GM12878 (cell line): ENCODE results near the gene ODR4. TPM values are rescaled to one million over a fixed set of nuclear protein-coding genes. Genes with fewer than 3 reads are reported as not detected.

Experiments used
- ATAC-seq: fragments of 200-7000 bp; cut with Tn5 transposase; 3 replicates; pipeline ENCODE4 v1.9.1; 2020; ENCODE audit warnings: mild to moderate bottlenecking, moderate library complexity
- BruUV-seq: library from RNA; stranded (reverse); fragments of 400-500 nt; replicated peaks from 2 replicates; lab custom pipeline; 2021; lab: Mats Ljungman, UMichigan
- CTCF ChIA-PET: fragments of 300-600 bp; sonication (Branson Sonifier 250); formaldehyde crosslinking; extraction: SDS; loops from one replicate; lab custom pipeline; 2021; ENCODE audit warnings: inconsistent platforms; lab: Yijun Ruan, JAX
- POLR2A ChIA-PET: fragments of 350-600 bp; formaldehyde crosslinking; extraction: SDS; loops from one replicate; lab custom pipeline; 2021; ENCODE audit warnings: inconsistent platforms; lab: Charles Lee
- RAD21 ChIA-PET: fragments of 300-600 bp; sonication (Branson Sonifier 250); formaldehyde crosslinking; loops from one replicate; lab custom pipeline; 2023; ENCODE audit warnings: antibody characterized with exemption; ENCODE audit not compliant: unreplicated experiment; lab: Charles Lee
- SMC1A ChIA-PET: fragments of 300-600 bp; sonication (Branson Sonifier 250); formaldehyde crosslinking; loops from one replicate; lab custom pipeline; 2023; ENCODE audit not compliant: unreplicated experiment, uncharacterized antibody; lab: Charles Lee
- DNase-seq: peaks from one replicate; pipeline ENCODE4 v3.0.0-alpha.2; 2011; ENCODE audit warnings: low read depth, low spot score
- FAIRE-seq: peaks from 3 replicates; lab custom pipeline; 2011; peaks lifted over from hg19 to GRCh38; lab: Jason Lieb, UNC
- H2AFZ ChIP-seq: 2 replicates; pipeline ENCODE4 v1.6.0; 2011; ENCODE audit warnings: low read depth, low read length, control low read depth; ENCODE audit not compliant: control insufficient read depth
- H3K27ac ChIP-seq: 2 replicates; pipeline ENCODE4 v1.5.1; 2011; ENCODE audit warnings: control low read depth; ENCODE audit not compliant: control insufficient read depth, insufficient read depth
- H3K27me3 ChIP-seq, 2 experiments: replicated peaks in 1 of 2; 2 replicates each; pipeline versions ENCODE4 v1.6.0 to v1.6.1; 2011; ENCODE audit warnings: low read length in 1 of 2; ENCODE audit not compliant: control insufficient read depth in 2 of 2, insufficient read depth in 2 of 2
- H3K36me3 ChIP-seq, 2 experiments: 2 replicates each; pipeline ENCODE4 v1.5.1; 2011; ENCODE audit warnings: low read length in 1 of 2; ENCODE audit not compliant: control insufficient read depth in 2 of 2, insufficient read depth in 2 of 2
- H3K4me1 ChIP-seq: 2 replicates; pipeline ENCODE4 v1.6.1; 2011; ENCODE audit warnings: mild to moderate bottlenecking, low read length, moderate library complexity, mixed read lengths; ENCODE audit not compliant: control insufficient read depth, insufficient read depth
- H3K4me2 ChIP-seq: 2 replicates; pipeline ENCODE4 v1.6.0; 2011; ENCODE audit warnings: control low read depth; ENCODE audit not compliant: control insufficient read depth, insufficient read depth
- H3K4me3 ChIP-seq: fragments of 200-600 bp; sonication (generic); 2 replicates; pipeline ENCODE4 v1.5.1; 2016
- H3K79me2 ChIP-seq: 2 replicates; pipeline ENCODE4 v1.6.0; 2011; ENCODE audit warnings: low read length; ENCODE audit not compliant: control insufficient read depth, insufficient read depth
- H3K9ac ChIP-seq: 2 replicates; pipeline ENCODE4 v1.8.0; 2011; ENCODE audit warnings: low read length, control low read depth, mixed read lengths; ENCODE audit not compliant: control insufficient read depth, insufficient read depth
- H3K9me3 ChIP-seq: replicated peaks from 3 replicates; pipeline ENCODE4 v1.5.1; 2011; ENCODE audit warnings: mild to moderate bottlenecking, low read length; ENCODE audit not compliant: control insufficient read depth, insufficient read depth
- H4K20me1 ChIP-seq: 2 replicates; pipeline ENCODE4 v1.6.0; 2011; ENCODE audit not compliant: control insufficient read depth, insufficient read depth
- BACH1 ChIP-seq: fragments of 450-650 bp; IDR thresholded peaks from 2 replicates; pipeline ENCODE4 v1.6.1; 2017; ENCODE audit warnings: mild to moderate bottlenecking, borderline replicate concordance
- BHLHE40 ChIP-seq, 2 experiments: fragments of 450-650 bp in 1 of 2; IDR thresholded peaks; 2 replicates each; pipeline ENCODE4 v1.6.1; 2011 to 2017; ENCODE audit warnings: low read depth in 2 of 2, borderline replicate concordance in 1 of 2, improper control_type of control experiment in 1 of 2, low read length in 1 of 2, mild to moderate bottlenecking in 1 of 2
- CBFB ChIP-seq: IDR thresholded peaks from 2 replicates; pipeline ENCODE4 v1.6.1; 2016; ENCODE audit warnings: antibody characterized with exemption, low read depth
- CREM ChIP-seq: IDR thresholded peaks from 2 replicates; pipeline ENCODE4 v1.6.1; 2014; ENCODE audit warnings: antibody characterized with exemption, low read depth
- EGR1 ChIP-seq, 2 experiments: IDR thresholded peaks; 1 replicate in 1 of 2; 2 replicates in 1 of 2; pipeline ENCODE4 v1.6.1; 2011 to 2012; ENCODE audit warnings: low read depth in 2 of 2, low read length in 2 of 2, borderline replicate concordance in 1 of 2, mild to moderate bottlenecking in 1 of 2, moderate library complexity in 1 of 2
- EZH2 ChIP-seq: IDR thresholded peaks from 2 replicates; pipeline ENCODE4 v1.6.1; 2012; ENCODE audit warnings: low read depth, mild to moderate bottlenecking, control low read depth, inconsistent platforms, low read length, borderline replicate concordance; ENCODE audit not compliant: control insufficient read depth
- FOS ChIP-seq: IDR thresholded peaks from 3 replicates; pipeline ENCODE4 v1.6.1; 2011; ENCODE audit warnings: borderline replicate concordance; ENCODE audit not compliant: insufficient read length; ENCODE audit errors: extremely low read depth
- KLF5 ChIP-seq: fragments of 450-650 bp; IDR thresholded peaks from 2 replicates; pipeline ENCODE4 v1.6.1; 2014; ENCODE audit warnings: mild to moderate bottlenecking; ENCODE audit not compliant: partially characterized antibody
- NFYA ChIP-seq: IDR thresholded peaks from 2 replicates; pipeline ENCODE4 v1.6.1; 2011; ENCODE audit warnings: low read depth, mild to moderate bottlenecking, low read length, improper control_type of control experiment, borderline replicate concordance
- RCOR1 ChIP-seq: conservative IDR thresholded peaks from 2 replicates; pipeline ENCODE4 v1.6.1; 2012; ENCODE audit warnings: low read depth, low read length, improper control_type of control experiment
- RELA ChIP-seq: fragments of 450-650 bp; IDR thresholded peaks from 2 replicates; pipeline ENCODE4 v1.8.0; 2014; ENCODE audit warnings: borderline replicate concordance; ENCODE audit not compliant: partially characterized antibody
- TCF7 ChIP-seq: IDR thresholded peaks from 2 replicates; pipeline ENCODE4 v1.6.1; 2014; ENCODE audit warnings: antibody characterized with exemption, borderline replicate concordance
- ZZZ3 ChIP-seq: IDR thresholded peaks from 2 replicates; pipeline ENCODE4 v1.6.1; 2011; ENCODE audit warnings: low read depth; ENCODE audit not compliant: control insufficient read depth, insufficient read length
- WGBS: methylation state at CpG from one replicate; pipeline ENCODE4 v1.1.6; 2016; ENCODE audit warnings: low lambda C conversion rate; ENCODE audit not compliant: insufficient replicate concordance, insufficient coverage; ENCODE audit errors: missing lambda C conversion rate; 5-methylcytosine and 5-hydroxymethylcytosine counted together
- in situ Hi-C: fragments of 300-500 bp; cut with MboI; formaldehyde crosslinking; loops from 9 replicates; pipeline ENCODE4 v1.14.3; 2018; ENCODE audit warnings: mixed read lengths
- intact Hi-C: fragments of 100-400 bp; cut with micrococcal nuclease; formaldehyde crosslinking; loops from one replicate; pipeline ENCODE4 v1.14.2; 2022; ENCODE audit not compliant: unreplicated experiment
- polyA plus RNA-seq, 11 experiments: library from polyadenylated mRNA; depleted of rRNA in 4 of 11; unstranded in 6 of 11; stranded (reverse) in 5 of 11; fragments of >200 nt; fragmentation: Nextera tagmentation in 4 of 11; fragmentation: Illumina TruSeq in 1 of 11; extraction: Ambion mirVana in 4 of 11; extraction: Trizol in 1 of 11; gene quantifications; 1 replicate in 1 of 11; 2 replicates in 10 of 11; pipeline versions ENCODE4 v1.2.1 to v1.2.3, GENCODE V29; 2011 to 2016; ENCODE audit warnings: inconsistent platforms in 2 of 11, missing spikeins in 2 of 11, low read depth in 1 of 11
- total RNA-seq, 4 experiments: library from RNA; depleted of rRNA in 3 of 4; stranded (reverse); fragments of >200 nt in 3 of 4; fragmentation: Illumina TruSeq in 1 of 4; extraction: Trizol in 1 of 4; gene quantifications; 2 replicates each; pipeline versions ENCODE4 v1.2.1 to v1.2.3, GENCODE V29; 2013 to 2021
- TF ChIP-seq, protein P1 (sequence below): fragments of 450-650 bp; IDR thresholded peaks from 2 replicates; pipeline ENCODE4 v1.6.1; 2016; ENCODE audit warnings: mild to moderate bottlenecking
- TF ChIP-seq, protein P2 (sequence below): IDR thresholded peaks from 2 replicates; pipeline ENCODE4 v1.6.1; 2012; ENCODE audit warnings: low read depth, low read length, improper control_type of control experiment
- TF ChIP-seq, protein P3 (sequence below): fragments of 450-650 bp; IDR thresholded peaks from 2 replicates; pipeline ENCODE4 v1.6.1; 2017; ENCODE audit warnings: antibody characterized with exemption, mild to moderate bottlenecking, moderate library complexity

The ODR4 gene
- total and polyA plus RNA-seq, 10 of the 15 experiments (the other 5 are each of a cell fraction or from before 2014, with no cell fraction given) = 10.4 to 19.4 (median 13.3) TPM

DNA sequence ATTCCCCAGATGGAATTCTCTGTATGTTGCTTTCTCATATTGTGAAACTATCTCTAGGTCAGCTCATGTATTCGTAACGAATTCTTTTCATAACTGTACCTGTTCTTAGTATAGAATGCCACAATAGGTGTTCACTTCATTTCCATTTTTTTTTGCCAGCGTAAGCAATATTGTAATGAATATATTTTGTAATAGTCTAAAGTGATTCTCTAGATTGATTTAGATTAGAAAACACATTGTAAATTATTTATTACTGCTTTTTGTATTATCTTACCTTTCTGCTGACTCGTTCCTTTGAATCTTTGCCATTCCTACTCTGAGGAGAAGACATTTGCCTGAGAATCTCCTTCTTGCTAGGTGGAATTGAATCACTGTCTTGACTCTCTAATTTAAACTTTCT lies 70.5 kb downstream of the ODR4 start:
- Histone ChIP-seq H4K20me1 (no peaks in the 10 kb centered on the region), H2AFZ (no peak overlapping the region), H3K4me3 (no peak overlapping the region), H3K9me3 (no peaks in the 10 kb centered on the region), H3K9ac (no peak overlapping the region), H3K27me3 (no peaks in the 10 kb centered on the region), H3K4me1 (no peaks in the 10 kb centered on the region), H3K27ac (no peak overlapping the region), H3K36me3 (no peaks in the 10 kb centered on the region), H3K4me2 (no peak overlapping the region), H3K79me2 (no peaks in the 10 kb centered on the region)
- intact Hi-C loops = no loop called here
- WGBS = 92% methylated on average over 4 of the region's 4 CpGs
- no peak for TF ChIP-seq BHLHE40 (IDR thresholded peaks at IDR 0.05; ENCODE audit: borderline replicate concordance in 1 of 2, low read depth in 2 of 2, low read length in 1 of 2)
- no peak for TF ChIP-seq RCOR1
- TF ChIP-seq, protein P1, sequence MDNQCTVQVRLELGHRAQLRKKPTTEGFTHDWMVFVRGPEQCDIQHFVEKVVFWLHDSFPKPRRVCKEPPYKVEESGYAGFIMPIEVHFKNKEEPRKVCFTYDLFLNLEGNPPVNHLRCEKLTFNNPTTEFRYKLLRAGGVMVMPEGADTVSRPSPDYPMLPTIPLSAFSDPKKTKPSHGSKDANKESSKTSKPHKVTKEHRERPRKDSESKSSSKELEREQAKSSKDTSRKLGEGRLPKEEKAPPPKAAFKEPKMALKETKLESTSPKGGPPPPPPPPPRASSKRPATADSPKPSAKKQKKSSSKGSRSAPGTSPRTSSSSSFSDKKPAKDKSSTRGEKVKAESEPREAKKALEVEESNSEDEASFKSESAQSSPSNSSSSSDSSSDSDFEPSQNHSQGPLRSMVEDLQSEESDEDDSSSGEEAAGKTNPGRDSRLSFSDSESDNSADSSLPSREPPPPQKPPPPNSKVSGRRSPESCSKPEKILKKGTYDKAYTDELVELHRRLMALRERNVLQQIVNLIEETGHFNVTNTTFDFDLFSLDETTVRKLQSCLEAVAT = no peak
- no peak for TF ChIP-seq KLF5
- TF ChIP-seq CREM = no peak
- TF ChIP-seq FOS = no peak
- no peak for TF ChIP-seq ZZZ3
- TF ChIP-seq BACH1 = no peak
- TF ChIP-seq RELA = no peak
- no peak for TF ChIP-seq CBFB
- TF ChIP-seq EGR1 (IDR thresholded peaks at IDR 0.05; ENCODE audit: borderline replicate concordance in 1 of 2, low read depth in 2 of 2, low read length in 2 of 2) = no peak
- TF ChIP-seq, protein P2, sequence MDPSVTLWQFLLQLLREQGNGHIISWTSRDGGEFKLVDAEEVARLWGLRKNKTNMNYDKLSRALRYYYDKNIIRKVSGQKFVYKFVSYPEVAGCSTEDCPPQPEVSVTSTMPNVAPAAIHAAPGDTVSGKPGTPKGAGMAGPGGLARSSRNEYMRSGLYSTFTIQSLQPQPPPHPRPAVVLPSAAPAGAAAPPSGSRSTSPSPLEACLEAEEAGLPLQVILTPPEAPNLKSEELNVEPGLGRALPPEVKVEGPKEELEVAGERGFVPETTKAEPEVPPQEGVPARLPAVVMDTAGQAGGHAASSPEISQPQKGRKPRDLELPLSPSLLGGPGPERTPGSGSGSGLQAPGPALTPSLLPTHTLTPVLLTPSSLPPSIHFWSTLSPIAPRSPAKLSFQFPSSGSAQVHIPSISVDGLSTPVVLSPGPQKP = no peak
- TF ChIP-seq, protein P3, sequence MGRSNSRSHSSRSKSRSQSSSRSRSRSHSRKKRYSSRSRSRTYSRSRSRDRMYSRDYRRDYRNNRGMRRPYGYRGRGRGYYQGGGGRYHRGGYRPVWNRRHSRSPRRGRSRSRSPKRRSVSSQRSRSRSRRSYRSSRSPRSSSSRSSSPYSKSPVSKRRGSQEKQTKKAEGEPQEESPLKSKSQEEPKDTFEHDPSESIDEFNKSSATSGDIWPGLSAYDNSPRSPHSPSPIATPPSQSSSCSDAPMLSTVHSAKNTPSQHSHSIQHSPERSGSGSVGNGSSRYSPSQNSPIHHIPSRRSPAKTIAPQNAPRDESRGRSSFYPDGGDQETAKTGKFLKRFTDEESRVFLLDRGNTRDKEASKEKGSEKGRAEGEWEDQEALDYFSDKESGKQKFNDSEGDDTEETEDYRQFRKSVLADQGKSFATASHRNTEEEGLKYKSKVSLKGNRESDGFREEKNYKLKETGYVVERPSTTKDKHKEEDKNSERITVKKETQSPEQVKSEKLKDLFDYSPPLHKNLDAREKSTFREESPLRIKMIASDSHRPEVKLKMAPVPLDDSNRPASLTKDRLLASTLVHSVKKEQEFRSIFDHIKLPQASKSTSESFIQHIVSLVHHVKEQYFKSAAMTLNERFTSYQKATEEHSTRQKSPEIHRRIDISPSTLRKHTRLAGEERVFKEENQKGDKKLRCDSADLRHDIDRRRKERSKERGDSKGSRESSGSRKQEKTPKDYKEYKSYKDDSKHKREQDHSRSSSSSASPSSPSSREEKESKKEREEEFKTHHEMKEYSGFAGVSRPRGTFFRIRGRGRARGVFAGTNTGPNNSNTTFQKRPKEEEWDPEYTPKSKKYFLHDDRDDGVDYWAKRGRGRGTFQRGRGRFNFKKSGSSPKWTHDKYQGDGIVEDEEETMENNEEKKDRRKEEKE = no peak
- TF ChIP-seq TCF7 = no peak
- TF ChIP-seq EZH2 = no peak
- no peak for TF ChIP-seq NFYA
- ChIA-PET RAD21 (no interaction called here), POLR2A (no interaction called here), SMC1A (interaction anchor here (1.0 kb wide), 1 partner anchor 296 kb away, joined by 3 read pairs; no protein-coding TSS in a partner anchor), CTCF (no interaction called here)
- in situ Hi-C loops = no loop called here
- no TSS peak for BruUV-seq
- no peak for FAIRE-seq
- no peak for ATAC-seq
- DNase-seq = no peak
